GM21447 (cell line): ENCODE results near the gene VGLL1.
A peak's percentile ranks its signal among the peaks of the same experiment; 100 is the strongest.

Experiments used
- ATAC-seq: cut with Tn5 transposase; IDR thresholded peaks from one replicate; pipeline ENCODE4 v1.9.1; 2021; ENCODE audit not compliant: unreplicated experiment

The VGLL1 gene, protein sequence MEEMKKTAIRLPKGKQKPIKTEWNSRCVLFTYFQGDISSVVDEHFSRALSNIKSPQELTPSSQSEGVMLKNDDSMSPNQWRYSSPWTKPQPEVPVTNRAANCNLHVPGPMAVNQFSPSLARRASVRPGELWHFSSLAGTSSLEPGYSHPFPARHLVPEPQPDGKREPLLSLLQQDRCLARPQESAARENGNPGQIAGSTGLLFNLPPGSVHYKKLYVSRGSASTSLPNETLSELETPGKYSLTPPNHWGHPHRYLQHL

GRCh38 chrX:136531951-136532350 lies at the start of gene VGLL1:
TSS of gene VGLL1 (plus strand) at chrX:136532215. CDS start at chrX:136536021, 3,806 bp downstream.
- no peak for ATAC-seq

GRCh38 chrX:136487647-136488046 lies 44.4 kb upstream of the VGLL1 start, which contains the start of gene BRS3:
TSS of gene BRS3 (plus strand) at chrX:136487947. CDS start at chrX:136488115, 168 bp downstream.
- no peak for ATAC-seq

GRCh38 chrX:136488706-136489105 lies 43.3 kb upstream of the VGLL1 start:
- no peak for ATAC-seq

GRCh38 chrX:136491832-136492231 lies 40.2 kb upstream of the VGLL1 start:
- ATAC-seq = no peak

- ATAC-seq = no peak
These were observed 39.0 kb upstream of the VGLL1 start for GRCh38 chrX:136493011-136493410.

DNA sequence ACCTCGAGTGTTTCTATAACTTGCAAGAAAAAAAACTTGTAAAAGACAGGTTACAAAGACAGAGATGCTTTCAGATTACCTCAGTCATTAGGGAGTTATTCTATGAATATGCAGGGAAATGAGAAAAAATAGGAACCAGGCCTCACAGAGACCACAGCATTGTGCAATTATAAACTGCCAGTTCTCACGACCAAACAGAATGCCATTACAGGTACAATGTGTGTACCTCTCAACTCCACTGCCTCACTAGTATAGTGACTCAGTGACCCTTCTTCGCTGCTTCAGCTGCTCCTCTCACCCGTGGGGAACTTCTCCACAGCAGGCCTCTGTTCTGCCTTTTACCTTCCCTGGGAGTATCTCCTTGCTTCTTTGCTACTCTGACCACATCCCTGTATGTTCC lies 37.0 kb upstream of the VGLL1 start:
- no peak for ATAC-seq

- ATAC-seq = no peak
These were observed 35.7 kb upstream of the VGLL1 start for GRCh38 chrX:136496186-136496763.

DNA sequence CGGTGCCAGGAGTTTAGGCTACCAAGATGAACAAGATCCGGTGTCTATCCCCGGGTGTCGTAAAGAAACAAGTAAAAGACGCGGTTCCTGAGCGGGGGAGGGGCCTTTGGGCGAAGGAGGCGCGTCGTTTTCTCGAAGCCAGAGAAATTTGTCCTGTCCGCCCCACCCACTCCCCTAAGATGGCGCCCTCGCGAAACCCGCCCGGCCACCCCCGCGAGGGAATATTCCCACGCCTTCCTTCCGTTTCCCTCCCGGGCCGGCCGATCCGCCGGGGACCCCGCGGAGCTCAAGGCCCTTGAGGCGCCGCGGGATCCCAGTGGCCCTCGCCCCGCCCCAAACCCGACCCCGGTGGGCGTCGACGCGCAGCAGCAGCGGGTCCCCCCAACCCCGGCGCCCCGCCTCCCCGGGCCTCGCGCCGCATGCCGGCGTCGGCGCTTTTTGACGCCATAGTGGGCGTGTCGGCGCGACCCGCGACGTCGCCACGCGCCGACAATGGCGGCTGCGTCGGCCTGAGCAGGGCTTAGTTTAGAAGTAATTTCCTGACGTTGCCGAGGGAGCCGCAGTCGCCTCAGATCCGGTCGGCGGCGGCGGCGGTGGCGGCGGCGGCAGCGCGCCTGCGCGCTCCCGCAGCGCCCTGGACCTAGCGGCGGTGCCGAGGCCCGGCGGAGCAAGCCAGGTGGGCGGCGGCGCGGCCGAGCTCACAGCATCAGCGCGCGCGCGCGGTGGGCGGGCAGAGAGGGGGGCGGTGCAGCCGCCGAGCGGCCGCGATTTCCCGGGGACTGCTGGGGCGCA lies 35.1 kb upstream of the VGLL1 start:
- peak; percentile 75 for ATAC-seq

DNA sequence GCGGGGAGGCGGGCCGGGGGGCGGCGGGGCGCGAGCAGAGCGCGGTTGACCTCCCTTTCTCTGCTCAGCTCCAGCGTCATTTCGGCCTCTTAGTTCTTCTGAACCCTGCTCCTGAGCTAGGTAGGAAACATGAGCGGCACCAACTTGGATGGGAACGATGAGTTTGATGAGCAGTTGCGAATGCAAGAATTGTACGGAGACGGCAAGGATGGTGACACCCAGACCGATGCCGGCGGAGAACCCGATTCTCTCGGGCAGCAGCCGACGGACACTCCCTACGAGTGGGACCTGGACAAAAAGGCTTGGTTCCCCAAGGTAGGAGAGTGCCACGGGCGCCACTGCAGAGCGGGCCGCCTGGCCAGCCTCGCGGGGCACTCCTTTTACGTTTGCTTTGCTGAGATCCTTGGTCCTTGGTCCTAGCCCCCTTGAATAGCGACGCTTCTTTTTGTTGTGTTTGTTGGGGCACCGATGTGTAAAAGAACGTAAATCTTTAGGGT lies 34.4 kb upstream of the VGLL1 start, which contains the start of gene HTATSF1:
Gene HTATSF1 (plus strand): TSS at position 37 of the 497 bp plus-strand sequence. CDS start 93 bp downstream, at position 130.
- ATAC-seq = peak; percentile 11

DNA sequence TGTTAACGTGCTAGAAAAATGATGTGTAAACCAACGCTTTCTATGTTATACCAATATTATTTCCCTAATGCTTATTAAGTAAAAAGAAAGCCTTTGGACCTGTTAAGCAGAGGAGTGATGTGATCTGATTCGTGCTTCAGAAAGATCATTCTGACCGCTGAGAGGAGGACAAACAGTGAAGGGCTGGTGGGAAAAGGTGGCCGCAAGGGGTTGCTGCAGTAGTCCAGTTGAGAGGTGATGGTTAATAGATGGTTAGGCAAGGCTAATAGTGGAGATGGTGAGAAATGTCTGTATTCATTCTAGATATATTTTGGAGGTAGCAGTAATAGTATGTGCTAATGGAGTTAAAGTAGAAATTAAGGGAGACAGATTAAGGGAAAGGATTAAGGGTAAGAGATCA lies 12.9 kb upstream of the VGLL1 start:
- no peak for ATAC-seq

GRCh38 chrX:136523770-136524169 lies 8.2 kb upstream of the VGLL1 start:
- no peak for ATAC-seq

- no peak for ATAC-seq
These were observed 6.0 kb upstream of the VGLL1 start for GRCh38 chrX:136525738-136526606.

DNA sequence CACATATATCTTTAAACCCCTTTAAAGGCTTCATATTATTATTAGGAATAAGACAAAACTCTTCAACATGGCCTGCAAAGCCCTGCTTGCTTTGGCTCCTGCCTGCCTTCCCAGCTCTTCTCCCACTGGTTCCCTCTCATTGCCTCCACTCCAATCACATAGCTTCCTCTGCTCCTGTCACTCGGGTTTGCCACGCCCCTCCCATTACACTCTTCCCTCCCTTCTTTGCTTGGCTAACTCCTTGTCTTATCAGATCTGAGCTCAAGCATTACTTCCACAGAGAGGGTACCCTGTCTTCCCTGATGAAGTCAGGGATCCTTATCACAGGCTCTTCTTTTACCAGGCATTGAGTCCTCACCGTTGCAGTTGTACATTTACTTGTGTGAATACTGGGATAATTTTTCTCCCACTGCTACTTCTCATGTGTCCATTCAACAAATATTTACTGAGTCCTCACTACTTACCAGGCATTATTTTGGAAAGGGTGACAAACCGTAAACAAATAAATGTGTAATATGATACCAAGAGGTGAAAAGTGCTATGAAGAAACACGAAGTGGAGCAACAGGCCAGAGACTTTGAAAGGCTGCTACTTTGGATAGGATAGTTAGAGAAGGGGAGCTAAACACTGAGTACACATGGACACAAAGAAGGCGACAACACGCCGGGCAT lies 3.2 kb upstream of the VGLL1 start:
- no peak for ATAC-seq

- no peak for ATAC-seq
These were observed 2.2 kb upstream of the VGLL1 start for GRCh38 chrX:136529795-136530194.

GRCh38 chrX:136534131-136534530 lies 2.1 kb downstream of the VGLL1 start:
- ATAC-seq = no peak

- ATAC-seq = no peak
These were observed 6.8 kb downstream of the VGLL1 start for GRCh38 chrX:136538811-136539210.

DNA sequence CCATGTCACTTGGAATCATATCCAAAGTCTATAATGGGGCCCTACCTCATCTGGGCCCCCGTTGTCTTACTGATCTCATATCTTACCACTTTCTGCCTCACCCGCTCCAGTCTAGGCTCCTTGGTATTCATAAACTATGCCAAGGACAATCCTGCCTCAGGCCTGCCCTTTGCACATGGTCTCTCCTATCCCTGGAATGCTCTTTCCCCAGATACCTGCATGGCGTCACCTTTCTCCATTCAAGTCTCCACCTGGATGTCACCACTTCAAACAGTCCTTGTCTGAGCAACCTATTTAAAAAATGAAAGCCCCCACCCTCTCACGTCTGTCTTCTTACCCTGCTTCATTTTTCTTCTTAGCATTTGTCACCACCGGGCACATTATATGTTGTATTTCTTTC lies 8.2 kb downstream of the VGLL1 start:
- no peak for ATAC-seq

DNA sequence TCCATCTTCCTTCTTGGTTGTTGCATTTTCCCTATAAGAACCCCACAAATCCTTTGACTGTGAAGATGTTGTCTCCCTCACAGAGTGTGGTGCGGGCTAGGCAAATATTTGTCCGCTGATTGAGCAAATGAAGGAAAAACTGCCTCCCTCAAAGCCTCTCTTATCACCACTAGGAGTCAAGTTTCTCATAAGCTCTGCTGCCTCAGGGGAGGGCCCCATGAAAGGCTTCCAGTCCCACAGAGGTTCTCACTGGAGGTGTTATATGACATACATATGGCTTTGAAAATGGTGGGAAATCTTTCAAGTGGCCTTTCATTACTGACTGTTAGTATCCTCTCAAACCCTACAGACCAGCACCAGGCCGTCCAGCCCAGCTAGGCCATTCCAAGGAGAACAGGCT lies 9.3 kb downstream of the VGLL1 start:
- ATAC-seq = no peak

GRCh38 chrX:136542281-136542680 lies 10.3 kb downstream of the VGLL1 start:
- ATAC-seq = no peak

GRCh38 chrX:136546371-136546781 lies 14.4 kb downstream of the VGLL1 start:
- ATAC-seq = no peak
